ENCODE measurements around the gene KRTAP21-2. TPM values are rescaled to one million over a fixed set of nuclear protein-coding genes. Genes with fewer than 3 reads are reported as not detected.

The KRTAP21-2 gene
- total and polyA plus RNA-seq, 4 donors, result not detected

- TF ChIP-seq EGR1 (IDR thresholded peaks at IDR 0.05; ENCODE audit: low read depth in 2 of 2) (no peak), TAF1 (conservative IDR thresholded peaks at IDR 0.05) (no peak), MAX (IDR thresholded peaks at IDR 0.05) (no peak), FOXA2 (IDR thresholded peaks at IDR 0.05) (no peak), HNF4G (IDR thresholded peaks at IDR 0.05) (no peak), JUND (IDR thresholded peaks at IDR 0.05) (no peak), GABPA (IDR thresholded peaks at IDR 0.05 in 1 of 2, conservative IDR thresholded peaks at IDR 0.05 in 1 of 2) (no peak), FOXA1 (IDR thresholded peaks at IDR 0.05) (no peak), ATF3 (IDR thresholded peaks at IDR 0.05) (no peak)
These were observed 32.1 kb downstream of the KRTAP21-2 start (continued) for GRCh38 chr21:30714946-30715345.

GRCh38 chr21:30714456-30714855 lies 32.6 kb downstream of the KRTAP21-2 start:
- Histone ChIP-seq H3K9ac (ENCODE audit: low read depth in 1 of 2, low read length in 2 of 2) (no peak overlapping the region), H3K4me3 (ENCODE audit: low read depth in 1 of 3, low read length in 3 of 3) (no peak overlapping the region), H3K4me1 (ENCODE audit: control insufficient read depth in 4 of 4, insufficient read depth in 4 of 4, low read length in 3 of 4) (peaks cover 0 to 2% (median 0%) of the 10 kb centered on the region in 4 donors), H3K36me3 (ENCODE audit: control insufficient read depth in 4 of 4, insufficient read depth in 3 of 4, low read depth in 1 of 4, low read length in 3 of 4) (no peaks in the 10 kb centered on the region), H3K27ac (ENCODE audit: low read depth in 1 of 2, low read length in 2 of 2) (no peak overlapping the region), H3K27me3 (ENCODE audit: control insufficient read depth in 4 of 4, insufficient read depth in 4 of 4, low read length in 3 of 4) (no peaks in the 10 kb centered on the region), H3K9me3 (ENCODE audit: control insufficient read depth in 4 of 4, low read length in 3 of 4) (peaks cover 0 to 2% (median 0%) of the 10 kb centered on the region in 4 donors)
- WGBS, result 60% methylated on average over 3 of the region's 3 CpGs
- TF ChIP-seq YY1 (IDR thresholded peaks at IDR 0.05), result no peak
- no peak for TF ChIP-seq SP1 (IDR thresholded peaks at IDR 0.05)
- TF ChIP-seq NR2F2 (IDR thresholded peaks at IDR 0.05), result no peak
- no peak for TF ChIP-seq EGR1 (IDR thresholded peaks at IDR 0.05; ENCODE audit: low read depth in 2 of 2)
- no peak for TF ChIP-seq FOXA1 (IDR thresholded peaks at IDR 0.05)
- TF ChIP-seq FOXA2 (IDR thresholded peaks at IDR 0.05), result no peak
- TF ChIP-seq HNF4G (IDR thresholded peaks at IDR 0.05), result no peak
- TF ChIP-seq HNF4A (conservative IDR thresholded peaks at IDR 0.05), result no peak
- TF ChIP-seq ZBTB33 (IDR thresholded peaks at IDR 0.05), result no peak
- TF ChIP-seq REST (IDR thresholded peaks at IDR 0.05), result no peak
- no peak for TF ChIP-seq RXRA (IDR thresholded peaks at IDR 0.05)
- TF ChIP-seq ATF3 (IDR thresholded peaks at IDR 0.05), result no peak
- TF ChIP-seq RAD21 (IDR thresholded peaks at IDR 0.05), result no peak
- TF ChIP-seq CTCF (IDR thresholded peaks at IDR 0.05; ENCODE audit: low read depth, low read length, missing input control), result no peak
- DNase-seq (ENCODE audit: low spot score), result no peak

Data from liver (tissue), 9 donors.